Right kidney (tissue), 1 donor: ENCODE results near the gene AGBL4.

ENCODE experiments used
- DNase-seq: peaks from one replicate; pipeline ENCODE4 v3.0.0-alpha.2; 2016

Gene AGBL4

GRCh38 chr1:48760857-48761256 is 1262.9 kb downstream of the AGBL4 start:
- DNase-seq: no peak

- DNase-seq: no peak
Measured at GRCh38 chr1:48758976-48759375, 1264.8 kb downstream of the AGBL4 start.

GRCh38 chr1:48757363-48757762 is 1266.4 kb downstream of the AGBL4 start:
- no peak for DNase-seq

- no peak for DNase-seq
Measured at GRCh38 chr1:48756683-48757316, 1267.0 kb downstream of the AGBL4 start.

GRCh38 chr1:48753293-48753692 is 1270.5 kb downstream of the AGBL4 start:
- no peak for DNase-seq

- no peak for DNase-seq
Measured at GRCh38 chr1:48750109-48750508, 1273.6 kb downstream of the AGBL4 start.

- no peak for DNase-seq
Measured at GRCh38 chr1:48749068-48749467, 1274.7 kb downstream of the AGBL4 start.

- DNase-seq: no peak
Measured at GRCh38 chr1:48746906-48747305, 1276.8 kb downstream of the AGBL4 start.

- DNase-seq: no peak
Measured at GRCh38 chr1:48744032-48744431, 1279.7 kb downstream of the AGBL4 start.

GRCh38 chr1:48743480-48743879 is 1280.3 kb downstream of the AGBL4 start:
- DNase-seq: no peak

GRCh38 chr1:48741380-48741779 is 1282.4 kb downstream of the AGBL4 start:
- DNase-seq: no peak

- no peak for DNase-seq
Measured at GRCh38 chr1:48740621-48741020, 1283.1 kb downstream of the AGBL4 start.

GRCh38 chr1:48739091-48739490 is 1284.7 kb downstream of the AGBL4 start:
- DNase-seq: no peak

GRCh38 chr1:48738356-48738755 is 1285.4 kb downstream of the AGBL4 start:
- no peak for DNase-seq

- DNase-seq: no peak
Measured at GRCh38 chr1:48735796-48736195, 1288.0 kb downstream of the AGBL4 start.

- DNase-seq: no peak
Measured at GRCh38 chr1:48730164-48730910, 1293.4 kb downstream of the AGBL4 start.

GRCh38 chr1:48728584-48728983 is 1295.2 kb downstream of the AGBL4 start:
- no peak for DNase-seq

GRCh38 chr1:48726557-48727215 is 1297.1 kb downstream of the AGBL4 start:
- no peak for DNase-seq

- no peak for DNase-seq
Measured at GRCh38 chr1:48726139-48726538, 1297.6 kb downstream of the AGBL4 start.

- DNase-seq: no peak
Measured at GRCh38 chr1:48725341-48726046, 1298.3 kb downstream of the AGBL4 start.

- no peak for DNase-seq
Measured at GRCh38 chr1:48720929-48721328, 1302.8 kb downstream of the AGBL4 start.

- DNase-seq: no peak
Measured at GRCh38 chr1:48718705-48719104, 1305.0 kb downstream of the AGBL4 start.

GRCh38 chr1:48718116-48718630 is 1305.6 kb downstream of the AGBL4 start:
- DNase-seq: no peak
